DMS153 treated with DMSO at 0.1 percent for 48 hours (cell line): ENCODE measurements around the gene PLK3.
"Not testable (repeated sequence)": the region's sequence is repeated elsewhere in the genome, so short reads cannot be mapped to it uniquely, and the experiment has no call there.

Source experiments
- DNase-seq: peaks from one replicate; lab custom pipeline; 2025; ENCODE audit not compliant: unreplicated experiment; lab: John Stamatoyannopoulos, UW

The PLK3 gene

GRCh38 chr1:44827197-44828002 is 27.2 kb downstream of the PLK3 start:
- no peak for DNase-seq

DNA sequence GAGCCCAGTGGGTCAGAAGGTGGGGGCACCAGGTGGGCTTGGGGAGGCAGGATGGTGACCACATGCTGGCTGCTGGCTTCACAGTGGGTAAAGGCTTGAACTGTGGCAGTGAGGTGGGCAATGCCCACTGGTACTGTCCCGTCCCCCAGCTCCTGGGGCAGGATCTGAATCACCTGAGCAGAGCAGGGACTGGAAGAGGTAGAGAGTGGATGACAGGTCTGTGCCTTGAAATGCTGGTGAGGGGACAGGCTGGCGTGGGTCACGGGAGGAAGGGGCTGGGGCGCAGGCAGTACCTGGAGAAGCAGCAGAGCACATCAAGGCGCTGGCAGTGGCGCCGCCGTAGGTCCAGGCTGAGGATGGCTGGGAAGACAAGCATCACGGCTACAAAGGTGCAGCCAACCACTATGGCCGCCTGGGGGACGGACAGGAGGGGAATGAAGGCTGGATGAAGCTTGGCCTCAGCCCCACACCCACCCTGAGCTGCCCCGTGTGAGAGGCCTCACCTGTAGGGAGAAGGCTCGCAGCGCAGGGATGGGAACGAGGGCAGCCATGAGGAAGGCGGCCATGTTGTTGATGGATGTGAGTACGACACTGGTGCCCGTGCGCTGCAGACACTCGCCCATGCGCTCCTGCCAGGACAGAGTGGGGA is 27.9 kb downstream of the PLK3 start:
- DNase-seq, result no peak

- no peak for DNase-seq
These were observed 28.8 kb downstream of the PLK3 start for GRCh38 chr1:44828841-44829440.

DNA sequence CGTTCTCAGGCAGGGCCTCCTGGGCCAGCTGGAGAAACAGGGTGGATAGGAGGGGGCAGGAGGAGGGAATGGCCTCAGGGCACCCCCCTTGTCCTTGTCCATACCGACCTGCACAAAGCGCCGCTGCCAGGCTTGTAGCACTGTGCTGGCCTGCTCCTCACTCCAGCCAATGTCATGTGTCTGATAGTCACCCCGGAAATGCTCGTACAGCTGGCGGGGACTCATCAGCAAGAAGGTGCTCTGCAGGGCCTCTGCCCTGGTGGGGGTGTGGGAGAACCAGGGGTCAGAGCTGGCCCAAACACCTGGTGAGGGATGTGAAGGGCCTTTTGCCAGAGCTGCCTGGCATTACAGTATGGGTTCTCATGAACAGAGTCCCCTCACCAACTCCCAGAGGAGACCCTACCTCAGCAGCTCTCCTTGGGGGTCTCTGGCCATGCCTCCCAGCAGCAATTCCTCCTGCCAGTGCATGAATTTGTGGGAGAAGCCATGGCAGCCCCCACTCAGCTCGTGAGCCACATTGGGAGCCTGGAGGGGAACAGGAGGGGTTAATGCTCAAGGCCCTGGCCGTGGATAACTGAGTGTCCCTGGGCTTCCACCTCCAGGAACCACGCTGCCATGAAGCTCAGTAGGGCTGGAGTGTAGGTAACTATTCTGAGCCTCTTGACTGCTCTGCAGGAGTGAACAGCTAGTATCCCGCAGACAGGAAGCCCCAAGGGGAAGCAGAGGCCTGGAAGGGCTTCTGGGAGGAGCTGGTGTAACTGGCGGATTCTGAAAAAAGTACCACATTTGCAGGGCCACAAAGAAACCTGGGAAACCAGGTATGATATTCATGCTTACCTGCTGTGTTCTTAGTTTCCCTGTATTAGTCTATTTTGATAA is 29.6 kb downstream of the PLK3 start:
- DNase-seq, result no peak

DNA sequence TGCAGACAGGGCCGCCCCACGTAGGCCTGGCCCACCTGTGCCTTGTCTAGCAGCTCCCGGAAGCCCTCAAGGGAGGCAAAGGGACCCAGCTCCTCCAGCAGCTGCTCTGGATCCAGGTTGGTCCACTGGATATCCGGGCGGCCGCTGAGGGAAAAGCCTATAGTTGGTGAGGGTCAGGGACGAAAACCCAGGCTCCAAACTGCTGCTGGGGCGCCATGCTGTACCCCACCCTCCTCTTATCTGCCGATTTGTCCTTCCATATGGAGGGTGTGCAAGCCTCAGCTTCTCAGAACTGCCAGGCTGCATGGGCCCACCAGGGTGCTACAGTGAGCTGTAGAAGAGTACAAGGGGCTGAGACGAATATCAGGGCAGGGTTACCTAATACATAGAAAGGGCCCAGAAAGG is 30.7 kb downstream of the PLK3 start:
- DNase-seq, result no peak

DNA sequence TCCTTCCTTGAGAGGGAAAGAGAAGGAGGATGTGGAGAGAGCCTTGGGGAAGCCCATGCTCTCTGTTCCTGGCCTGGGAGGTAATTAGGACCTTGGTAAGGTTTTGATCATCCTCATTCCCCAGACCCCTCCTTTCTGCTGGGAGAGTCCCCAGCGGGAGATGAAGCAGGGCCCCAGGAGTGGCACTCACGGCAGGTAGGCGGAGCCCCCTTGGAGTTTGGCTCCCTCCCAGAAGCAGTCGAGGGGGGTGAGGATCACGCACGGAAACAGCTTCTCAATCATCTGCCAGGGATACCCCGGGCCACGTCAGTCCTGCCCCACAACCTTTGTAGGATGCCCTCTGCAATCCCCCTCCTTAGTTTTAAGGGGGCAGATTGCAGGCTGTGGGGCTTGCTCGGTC is 31.3 kb downstream of the PLK3 start:
- no peak for DNase-seq

DNA sequence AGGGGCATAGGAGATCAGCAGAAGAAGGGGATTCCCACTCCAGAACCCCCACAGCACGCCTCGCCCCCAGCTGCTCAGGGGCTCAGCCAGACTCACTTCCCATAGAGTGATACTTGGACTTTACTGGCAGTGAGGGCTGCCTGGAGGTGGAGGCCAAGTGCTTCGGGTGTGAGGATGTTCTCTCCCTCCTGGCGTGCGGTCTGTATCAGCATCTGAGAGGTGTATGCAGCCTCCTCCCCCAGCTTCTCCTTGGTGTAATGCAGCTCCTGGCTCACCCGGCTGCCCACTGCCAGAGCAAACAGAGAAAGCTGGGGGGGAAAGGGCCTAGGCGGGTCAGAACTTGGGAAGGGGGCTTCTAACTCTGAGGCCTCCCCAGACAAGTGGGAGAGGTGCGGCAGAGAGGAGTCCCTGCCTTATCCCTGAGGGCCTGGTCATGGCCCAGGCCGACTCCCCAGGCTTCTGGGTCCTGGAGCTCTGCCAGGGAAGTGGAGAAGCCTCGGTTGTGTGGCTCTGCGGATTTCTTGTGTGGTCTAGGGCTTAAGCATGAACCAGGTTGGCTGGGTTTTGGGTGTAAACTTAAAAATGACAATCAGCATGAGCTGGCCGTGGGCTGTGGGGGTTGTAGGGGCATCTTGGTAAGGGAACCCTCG is 32.0 kb downstream of the PLK3 start:
- DNase-seq, result no peak

GRCh38 chr1:44834328-44834727 is 34.2 kb downstream of the PLK3 start:
- DNase-seq, result no peak

DNA sequence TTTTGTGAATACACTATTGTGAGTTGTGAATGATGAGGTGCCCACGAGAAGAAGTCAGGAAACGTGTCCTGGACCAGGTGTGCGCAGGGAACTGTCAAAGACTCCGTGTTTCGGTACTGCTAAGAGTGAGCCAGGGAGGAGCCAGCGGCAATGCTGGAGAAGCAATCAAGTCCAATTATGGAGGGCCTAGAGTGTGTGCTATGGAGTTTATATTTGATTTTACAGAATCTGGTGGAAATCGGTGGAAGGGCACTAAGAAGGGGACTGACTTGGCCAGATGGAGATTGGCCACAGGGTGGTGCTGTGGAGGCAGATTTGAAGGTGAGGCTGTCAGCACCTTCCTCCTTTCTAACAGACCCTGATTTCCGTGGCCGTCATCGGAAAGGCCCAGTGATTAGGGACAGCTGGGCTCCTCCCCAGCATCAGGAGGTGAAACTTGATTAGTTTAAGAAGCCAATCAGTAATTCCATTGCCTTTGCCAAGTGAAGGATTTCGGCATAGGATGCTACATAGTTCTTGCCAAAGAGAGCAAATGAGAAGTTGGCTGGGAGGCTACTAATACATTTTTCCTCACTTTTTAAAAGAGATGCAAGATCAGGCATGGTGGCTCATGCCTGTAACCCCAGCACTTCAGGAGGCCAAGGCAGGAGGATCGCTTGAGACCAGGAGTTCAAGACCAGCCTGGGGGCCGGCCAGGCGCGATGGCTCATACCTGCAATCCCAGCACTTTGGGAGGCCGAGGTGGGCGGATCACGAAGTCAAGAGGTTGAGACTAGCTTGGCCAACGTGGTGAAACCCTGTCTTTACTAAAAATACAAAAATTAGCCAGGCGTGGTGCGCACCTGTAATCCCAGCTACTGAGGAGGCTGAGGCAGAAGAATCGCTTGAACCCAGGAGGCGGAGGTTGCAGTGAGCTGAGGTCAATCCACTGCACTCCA is 35.8 kb downstream of the PLK3 start:
- peak; percentile 83 for DNase-seq

DNA sequence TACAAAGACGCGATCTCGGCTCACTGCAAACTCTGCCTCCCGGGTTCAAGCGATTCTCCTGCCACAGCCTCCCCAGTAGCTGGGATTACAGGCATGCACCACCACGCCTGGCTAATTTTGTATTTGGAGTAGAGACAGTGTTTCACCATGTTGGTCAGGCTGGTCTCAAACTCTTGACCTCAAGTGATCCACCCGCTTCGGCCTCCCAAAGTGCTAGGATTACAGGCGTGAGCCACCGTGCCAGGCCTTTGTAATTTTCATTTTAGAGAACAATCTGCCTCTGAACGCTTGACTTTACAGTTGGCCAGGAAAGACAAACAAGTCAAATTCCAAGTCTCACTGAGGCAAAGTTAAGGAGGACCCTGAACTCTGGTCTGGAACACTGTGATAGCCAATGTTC is 38.1 kb downstream of the PLK3 start:
- DNase-seq, result not testable (repeated sequence)

DNA sequence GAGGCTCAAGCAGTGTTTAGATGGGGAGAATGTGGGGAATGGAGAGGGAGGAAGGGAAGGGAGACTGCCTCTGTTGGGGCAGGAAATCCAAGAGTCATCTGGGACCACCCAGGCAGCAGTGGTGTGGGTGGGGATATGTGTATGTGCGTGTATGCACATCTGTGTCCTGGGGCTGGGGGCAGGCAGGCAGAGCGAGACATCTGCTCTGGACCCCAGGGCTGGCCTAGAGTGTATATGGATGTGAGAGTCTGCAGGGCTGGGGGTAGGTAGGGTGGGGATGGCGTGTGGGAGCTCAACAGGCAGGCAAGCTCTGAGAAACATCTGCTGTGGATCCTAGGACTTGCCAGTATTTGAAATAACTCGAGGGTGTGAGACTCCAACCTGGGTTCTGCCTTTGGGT is 39.4 kb downstream of the PLK3 start:
- no peak for DNase-seq

DNA sequence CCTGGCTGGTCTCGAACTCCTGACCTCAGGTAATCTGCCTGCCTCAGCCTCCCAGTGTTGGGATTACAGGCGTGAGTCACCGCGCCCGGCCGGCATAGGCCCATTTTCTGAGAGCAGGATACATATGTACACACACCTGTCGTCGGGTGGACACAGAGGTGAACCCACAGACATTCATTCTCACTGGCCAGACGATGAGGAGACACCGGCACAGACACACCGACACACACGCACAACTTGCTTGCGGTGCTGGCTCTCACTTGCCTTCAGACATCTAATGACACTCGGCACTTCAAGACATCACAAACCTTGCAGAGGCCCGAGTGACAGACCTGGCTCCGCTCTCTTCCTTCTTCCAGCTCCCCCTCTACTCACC is 42.3 kb downstream of the PLK3 start:
- DNase-seq, result no peak

- DNase-seq, result peak; percentile 27
These were observed 42.9 kb downstream of the PLK3 start, which contains the start of gene PTCH2 for GRCh38 chr1:44842862-44843655. Gene PTCH2, minus strand, starts transcription at chr1:44843253. Its CDS starts 321 bp downstream, at chr1:44842932.

DNA sequence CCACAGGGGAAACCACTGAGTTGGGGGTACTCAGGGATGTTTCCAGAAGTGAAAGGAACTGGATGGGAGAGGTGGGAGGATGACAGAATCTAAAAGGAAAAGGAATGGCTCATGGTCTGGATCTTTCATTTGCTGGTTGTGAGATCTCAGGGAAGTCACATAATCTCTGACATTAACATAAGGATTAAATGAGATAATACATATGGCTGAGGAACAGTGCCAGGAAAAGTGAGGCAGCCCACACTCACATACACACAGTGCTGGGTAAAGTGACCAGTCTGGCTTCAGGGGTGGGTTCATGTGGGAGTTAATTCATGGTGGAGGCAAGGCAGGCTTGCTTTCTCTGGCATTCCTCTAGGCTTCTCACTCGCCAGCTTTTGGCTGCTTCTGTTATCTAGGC is 46.8 kb downstream of the PLK3 start:
- DNase-seq, result no peak

GRCh38 chr1:44847845-44848244 is 47.7 kb downstream of the PLK3 start:
- no peak for DNase-seq

- no peak for DNase-seq
These were observed 48.4 kb downstream of the PLK3 start for GRCh38 chr1:44848456-44849181.

- DNase-seq, result no peak
These were observed 49.5 kb downstream of the PLK3 start for GRCh38 chr1:44849575-44850132.

- no peak for DNase-seq
These were observed 51.1 kb downstream of the PLK3 start for GRCh38 chr1:44851308-44851707.
